Caco-2 (cell line): ENCODE measurements around the gene DLGAP5. TPM values are rescaled to one million over a fixed set of nuclear protein-coding genes. Genes with fewer than 3 reads are reported as not detected.

Experiments used
- BruUV-seq: library from RNA; stranded (reverse); fragments of 400-500 nt; replicated peaks from 2 replicates; lab custom pipeline; 2021; lab: Mats Ljungman, UMichigan
- CTCF ChIA-PET: fragments of 300-600 bp; sonication (Branson Sonifier 250); formaldehyde crosslinking; loops from one replicate; lab custom pipeline; 2022; ENCODE audit warnings: antibody characterized with exemption; lab: Charles Lee
- POLR2A ChIA-PET: fragments of 300-600 bp; sonication (Branson Sonifier 250); formaldehyde crosslinking; loops from one replicate; lab custom pipeline; 2022; ENCODE audit warnings: antibody characterized with exemption; lab: Charles Lee
- DNase-seq, 2 experiments: peaks; one replicate each; pipeline versions ENCODE4 v3.0.0 to v3.0.0-alpha.2; 2020 to 2022
- H3K27me3 ChIP-seq: replicated peaks from 2 replicates; pipeline ENCODE4 v1.6.0; 2011; ENCODE audit warnings: low read length; ENCODE audit not compliant: control insufficient read depth, insufficient read depth
- H3K36me3 ChIP-seq: 2 replicates; pipeline ENCODE4 v1.5.1; 2011; ENCODE audit warnings: low read length; ENCODE audit not compliant: control insufficient read depth, insufficient read depth
- H3K4me1 ChIP-seq: fragments of 250-450 bp; sonication (Bioruptor Pico); 2 replicates; pipeline ENCODE4 v1.5.1; 2020; ENCODE audit warnings: mild to moderate bottlenecking
- H3K4me3 ChIP-seq: 2 replicates; pipeline ENCODE4 v1.5.1; 2011; ENCODE audit warnings: low read depth, mild to moderate bottlenecking, control low read depth, low read length
- H3K9me3 ChIP-seq: fragments of 250-450 bp; sonication (Bioruptor Pico); 2 replicates; pipeline ENCODE4 v1.5.1; 2020; ENCODE audit warnings: mild to moderate bottlenecking, moderate library complexity
- H3K27ac Mint-ChIP-seq: one replicate; pipeline ENCODE4 v1.8.0; 2022; ENCODE audit warnings: mixed read lengths; ENCODE audit not compliant: unreplicated experiment
- H3K27me3 Mint-ChIP-seq: one replicate; pipeline ENCODE4 v1.8.0; 2022; ENCODE audit warnings: mixed read lengths; ENCODE audit not compliant: insufficient read depth, unreplicated experiment
- H3K36me3 Mint-ChIP-seq: one replicate; pipeline ENCODE4 v1.8.0; 2022; ENCODE audit warnings: mild to moderate bottlenecking, mixed read lengths; ENCODE audit not compliant: insufficient read depth, unreplicated experiment
- H3K4me1 Mint-ChIP-seq: one replicate; pipeline ENCODE4 v1.8.0; 2022; ENCODE audit warnings: low read depth, mixed read lengths; ENCODE audit not compliant: unreplicated experiment
- H3K4me3 Mint-ChIP-seq: one replicate; pipeline ENCODE4 v1.8.0; 2022; ENCODE audit warnings: mild to moderate bottlenecking, moderate library complexity, mixed read lengths; ENCODE audit not compliant: unreplicated experiment
- H3K9me3 Mint-ChIP-seq: one replicate; pipeline ENCODE4 v1.8.0; 2022; ENCODE audit warnings: mixed read lengths; ENCODE audit not compliant: unreplicated experiment
- intact Hi-C: fragments of 100-400 bp; cut with micrococcal nuclease; formaldehyde crosslinking; loops from one replicate; pipeline ENCODE4 v1.10.0; 2022; ENCODE audit not compliant: unreplicated experiment
- total RNA-seq: library from RNA; stranded (reverse); gene quantifications from 2 replicates; pipeline ENCODE4 v1.2.3, GENCODE V29; 2022
- TF ChIP-seq, protein P1 (sequence below), 2 experiments: fragments of 200-600 bp in 1 of 2; IDR thresholded peaks; 1 replicate in 1 of 2; 2 replicates in 1 of 2; pipeline versions ENCODE4 v1.5.1 to v1.8.0; 2011 to 2022; ENCODE audit warnings: antibody characterized with exemption in 1 of 2, control low read depth in 1 of 2, inconsistent platforms in 1 of 2, low read depth in 1 of 2, low read length in 1 of 2, mild to moderate bottlenecking in 1 of 2, moderate library complexity in 1 of 2; ENCODE audit not compliant: insufficient read depth in 1 of 2, severe bottlenecking in 1 of 2, unreplicated experiment in 1 of 2

Gene DLGAP5
- total RNA-seq, 1 experiment from 2014 or later = 54.1 TPM

DNA sequence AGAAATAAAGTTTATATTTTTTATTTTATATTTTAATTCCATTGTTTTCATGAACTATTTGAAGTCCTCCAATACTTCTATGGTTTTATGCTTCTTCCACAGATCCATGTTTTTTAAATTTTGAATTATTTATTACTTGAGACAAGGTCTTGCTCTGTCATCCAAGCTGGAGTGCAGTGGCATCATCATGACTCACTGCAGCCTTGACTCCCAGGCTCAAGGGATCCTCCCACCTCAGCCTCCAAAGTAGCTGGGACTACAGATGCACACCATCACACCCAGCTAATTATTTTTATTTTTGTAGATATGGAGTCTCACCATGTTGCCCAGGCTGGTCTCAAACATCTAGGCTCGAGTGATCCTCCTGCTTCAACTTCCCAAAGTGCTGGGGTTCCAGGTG lies 28.8 kb upstream of the DLGAP5 start:
- CTCF ChIA-PET = no interaction called here
- no peaks in the 10 kb centered on the region for H3K27me3 Mint-ChIP-seq
- no peaks in the 10 kb centered on the region for H3K27me3 ChIP-seq
- no peaks in the 10 kb centered on the region for H3K36me3 ChIP-seq
- peaks cover 12% of the 10 kb centered on the region for H3K4me1 Mint-ChIP-seq
- H3K27ac Mint-ChIP-seq = no peak overlapping the region
- intact Hi-C loops = no loop called here
- DNase-seq = no peak
- no peak overlapping the region for H3K4me3 Mint-ChIP-seq
- TF ChIP-seq, protein P1, sequence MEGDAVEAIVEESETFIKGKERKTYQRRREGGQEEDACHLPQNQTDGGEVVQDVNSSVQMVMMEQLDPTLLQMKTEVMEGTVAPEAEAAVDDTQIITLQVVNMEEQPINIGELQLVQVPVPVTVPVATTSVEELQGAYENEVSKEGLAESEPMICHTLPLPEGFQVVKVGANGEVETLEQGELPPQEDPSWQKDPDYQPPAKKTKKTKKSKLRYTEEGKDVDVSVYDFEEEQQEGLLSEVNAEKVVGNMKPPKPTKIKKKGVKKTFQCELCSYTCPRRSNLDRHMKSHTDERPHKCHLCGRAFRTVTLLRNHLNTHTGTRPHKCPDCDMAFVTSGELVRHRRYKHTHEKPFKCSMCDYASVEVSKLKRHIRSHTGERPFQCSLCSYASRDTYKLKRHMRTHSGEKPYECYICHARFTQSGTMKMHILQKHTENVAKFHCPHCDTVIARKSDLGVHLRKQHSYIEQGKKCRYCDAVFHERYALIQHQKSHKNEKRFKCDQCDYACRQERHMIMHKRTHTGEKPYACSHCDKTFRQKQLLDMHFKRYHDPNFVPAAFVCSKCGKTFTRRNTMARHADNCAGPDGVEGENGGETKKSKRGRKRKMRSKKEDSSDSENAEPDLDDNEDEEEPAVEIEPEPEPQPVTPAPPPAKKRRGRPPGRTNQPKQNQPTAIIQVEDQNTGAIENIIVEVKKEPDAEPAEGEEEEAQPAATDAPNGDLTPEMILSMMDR (IDR thresholded peaks at IDR 0.05; ENCODE audit: insufficient read depth in 1 of 2, low read depth in 1 of 2, low read length in 1 of 2, severe bottlenecking in 1 of 2, unreplicated experiment in 1 of 2) = no peak
- H3K4me3 ChIP-seq = no peak overlapping the region
- POLR2A ChIA-PET = no interaction called here
- H3K9me3 ChIP-seq = no peaks in the 10 kb centered on the region
- H3K4me1 ChIP-seq = peaks cover 19% of the 10 kb centered on the region
- no peaks in the 10 kb centered on the region for H3K36me3 Mint-ChIP-seq
- no peaks in the 10 kb centered on the region for H3K9me3 Mint-ChIP-seq
- no TSS peak for BruUV-seq

DNA sequence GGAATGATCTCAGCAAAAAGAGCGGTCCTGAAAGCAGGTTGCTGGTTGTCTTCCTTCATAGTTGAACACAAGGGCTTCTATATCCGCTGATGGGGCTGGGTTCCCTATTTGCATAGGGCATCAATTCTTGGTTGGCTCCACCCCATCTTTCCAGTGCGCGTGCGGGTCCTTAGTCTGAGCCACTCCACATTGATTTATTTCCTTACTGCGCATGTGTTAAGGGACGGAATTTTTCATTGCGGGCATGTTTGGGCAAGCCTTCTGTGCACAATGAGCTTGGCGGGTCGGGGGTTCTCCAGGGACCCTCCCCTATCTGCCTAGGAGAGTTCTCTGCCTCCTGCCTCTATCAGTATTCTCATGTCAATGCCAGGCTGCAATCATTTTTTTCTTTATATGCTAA lies 21.2 kb upstream of the DLGAP5 start:
- BruUV-seq = no TSS peak
- H3K9me3 Mint-ChIP-seq = no peaks in the 10 kb centered on the region
- Histone ChIP-seq H3K4me3 (no peak overlapping the region), H3K9me3 (0 out of 2 replicates have a peak, but pooled peaks cover 3% of the 10 kb centered on the region), H3K27me3 (no peaks in the 10 kb centered on the region), H3K4me1 (no peaks in the 10 kb centered on the region), H3K36me3 (no peaks in the 10 kb centered on the region)
- no peak overlapping the region for H3K4me3 Mint-ChIP-seq
- H3K36me3 Mint-ChIP-seq = no peaks in the 10 kb centered on the region
- no peak overlapping the region for H3K27ac Mint-ChIP-seq
- ChIA-PET POLR2A (no interaction called here), CTCF (interaction anchor here (1.0 to 1.6 kb wide), 3 partner anchors 37 to 142 kb away, joined by 4 to 12 read pairs (median 4); partner anchors contain the start of gene FBXO34)
- TF ChIP-seq, protein P1 (IDR thresholded peaks at IDR 0.05; ENCODE audit: insufficient read depth in 1 of 2, low read depth in 1 of 2, low read length in 1 of 2, severe bottlenecking in 1 of 2, unreplicated experiment in 1 of 2) = no peak
- DNase-seq = no peak
- peaks cover 13% of the 10 kb centered on the region for H3K4me1 Mint-ChIP-seq
- H3K27me3 Mint-ChIP-seq = no peaks in the 10 kb centered on the region
- intact Hi-C loops = loop anchor here (1.0 kb wide), 3 partner anchors 59 to 218 kb away; partner anchors contain the start of gene FBXO34

DNA sequence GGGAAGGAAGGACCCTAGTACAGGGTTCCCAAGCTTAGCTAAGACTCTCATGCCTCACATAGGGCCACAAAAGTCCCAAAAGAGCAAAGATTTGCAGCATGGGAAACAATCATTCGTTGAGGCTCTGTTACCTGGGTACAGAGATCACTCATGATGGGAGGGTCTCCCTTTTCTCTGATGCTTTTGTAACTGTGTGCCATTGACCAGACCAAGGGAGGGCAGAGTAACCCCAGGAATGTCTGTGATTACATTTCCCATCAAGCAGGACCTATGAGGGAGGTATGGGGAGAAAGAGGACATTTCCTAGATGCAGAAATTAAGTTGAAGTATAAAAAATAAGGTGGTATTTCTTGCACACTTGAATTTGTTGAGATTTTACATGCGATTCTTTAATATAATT lies 16.4 kb upstream of the DLGAP5 start:
- no peaks in the 10 kb centered on the region for H3K27me3 Mint-ChIP-seq
- no peak overlapping the region for H3K4me3 Mint-ChIP-seq
- no TSS peak for BruUV-seq
- Histone ChIP-seq H3K4me1 (no peaks in the 10 kb centered on the region), H3K4me3 (no peak overlapping the region), H3K36me3 (no peaks in the 10 kb centered on the region), H3K27me3 (no peaks in the 10 kb centered on the region), H3K9me3 (0 out of 2 replicates have a peak, but pooled peaks cover 3% of the 10 kb centered on the region)
- peaks cover 7% of the 10 kb centered on the region for H3K4me1 Mint-ChIP-seq
- intact Hi-C loops = no loop called here
- no peaks in the 10 kb centered on the region for H3K36me3 Mint-ChIP-seq
- TF ChIP-seq, protein P1 (IDR thresholded peaks at IDR 0.05; ENCODE audit: insufficient read depth in 1 of 2, low read depth in 1 of 2, low read length in 1 of 2, severe bottlenecking in 1 of 2, unreplicated experiment in 1 of 2) = no peak
- ChIA-PET CTCF (interaction anchor here (0.7 kb wide), 1 partner anchor 13 kb away, joined by 3 read pairs; no protein-coding TSS in a partner anchor), POLR2A (no interaction called here)
- DNase-seq = no peak
- H3K27ac Mint-ChIP-seq = no peak overlapping the region
- no peaks in the 10 kb centered on the region for H3K9me3 Mint-ChIP-seq
